ENCODE results near the gene CYP27C1.

CYP27C1 gene

GRCh38 chr2:127150996-127151395 lies 69.1 kb downstream of the CYP27C1 start:
- no peak for DNase-seq (ENCODE audit: low read depth in 2 of 2)

- DNase-seq (ENCODE audit: low read depth in 2 of 2): no peak
Observed at GRCh38 chr2:127149384-127149783, 70.7 kb downstream of the CYP27C1 start.

- no peak for DNase-seq (ENCODE audit: low read depth in 2 of 2)
Observed at GRCh38 chr2:127146820-127147502, 73.1 kb downstream of the CYP27C1 start.

GRCh38 chr2:127146071-127146725 lies 73.9 kb downstream of the CYP27C1 start:
- no peak for DNase-seq (ENCODE audit: low read depth in 2 of 2)

- DNase-seq (ENCODE audit: low read depth in 2 of 2): no peak
Observed at GRCh38 chr2:127145280-127145895, 74.7 kb downstream of the CYP27C1 start.

GRCh38 chr2:127143841-127144782 lies 76.0 kb downstream of the CYP27C1 start:
- no peak for DNase-seq (ENCODE audit: low read depth in 2 of 2)

GRCh38 chr2:127142663-127143630 lies 77.2 kb downstream of the CYP27C1 start:
- DNase-seq (ENCODE audit: low read depth in 2 of 2): no peak

GRCh38 chr2:127140538-127140937 lies 79.6 kb downstream of the CYP27C1 start:
- no peak for DNase-seq (ENCODE audit: low read depth in 2 of 2)

GRCh38 chr2:127139766-127140165 lies 80.3 kb downstream of the CYP27C1 start:
- no peak for DNase-seq (ENCODE audit: low read depth in 2 of 2)

- DNase-seq (ENCODE audit: low read depth in 2 of 2): no peak
Observed at GRCh38 chr2:127138281-127138680, 81.8 kb downstream of the CYP27C1 start.

- no peak for DNase-seq (ENCODE audit: low read depth in 2 of 2)
Observed at GRCh38 chr2:127137741-127138140, 82.4 kb downstream of the CYP27C1 start.

GRCh38 chr2:127137225-127137624 lies 82.9 kb downstream of the CYP27C1 start:
- no peak for DNase-seq (ENCODE audit: low read depth in 2 of 2)

GRCh38 chr2:127134833-127135830 lies 85.0 kb downstream of the CYP27C1 start:
- DNase-seq (ENCODE audit: low read depth in 2 of 2): no peak

GRCh38 chr2:127134235-127134634 lies 85.9 kb downstream of the CYP27C1 start:
- DNase-seq (ENCODE audit: low read depth in 2 of 2): no peak

Measured in stimulated activated CD8-positive, alpha-beta memory T cell treated with anti-CD3 and anti-CD28 coated beads, Interleukin-7, amount 100 ng/mL, for 4 hours (primary cell).